Fibroblast of the conjunctiva (primary cell): ENCODE data around the gene IL17A.

Experiments
- DNase-seq: peaks from one replicate; pipeline ENCODE4 v3.0.0-alpha.2; 2010; ENCODE audit warnings: low read depth

Gene IL17A

DNA sequence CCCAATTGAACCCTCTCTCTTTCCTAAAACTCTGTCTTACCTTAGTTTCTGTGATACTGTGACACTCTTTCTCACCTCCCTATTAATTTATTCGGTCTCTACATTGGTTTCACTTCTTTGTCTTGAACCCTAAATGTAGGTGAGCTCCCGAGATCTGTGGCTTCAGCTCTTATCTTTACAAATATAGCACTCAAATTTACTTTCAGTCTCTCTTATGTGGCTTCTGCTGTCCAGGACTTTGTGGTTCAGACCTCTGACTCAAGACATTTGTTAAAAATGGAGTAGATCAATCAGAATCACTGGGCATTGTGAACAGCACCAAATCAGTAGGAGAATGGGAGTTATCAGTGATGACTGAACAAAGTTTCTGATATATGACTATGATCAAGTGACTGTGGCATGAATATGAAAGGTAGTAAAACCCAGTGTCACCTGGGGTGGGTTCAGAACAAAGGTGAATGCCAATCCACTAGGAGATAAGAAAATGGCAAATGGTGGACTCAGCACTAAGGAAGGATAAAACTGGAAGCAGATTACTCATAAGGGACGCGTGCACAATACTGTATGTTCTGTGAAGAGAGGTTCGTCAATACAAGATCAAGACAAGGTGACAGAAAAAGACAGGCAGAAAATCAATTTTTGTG, 30.9 kb downstream of the IL17A start:
- no peak for DNase-seq

DNA sequence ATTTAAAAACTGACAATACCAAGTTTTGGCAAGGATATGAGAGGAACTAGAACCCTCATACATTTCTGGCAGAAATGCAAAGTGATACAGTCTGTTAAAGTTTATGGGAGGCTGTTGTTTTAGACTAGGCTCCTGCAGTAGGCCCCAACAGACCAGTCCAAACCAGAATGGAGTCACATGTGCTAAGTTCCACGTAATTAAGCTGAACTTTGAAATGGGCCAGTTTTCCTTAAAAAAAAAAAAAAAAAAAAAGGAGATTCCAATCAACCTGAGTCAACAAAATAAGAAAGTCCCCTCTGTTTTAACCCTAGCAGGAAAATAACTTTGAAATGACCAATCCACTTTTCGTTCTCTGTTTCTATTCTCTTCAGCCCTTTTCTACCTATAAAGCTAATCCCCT, 31.6 kb downstream of the IL17A start:
- no peak for DNase-seq

DNA sequence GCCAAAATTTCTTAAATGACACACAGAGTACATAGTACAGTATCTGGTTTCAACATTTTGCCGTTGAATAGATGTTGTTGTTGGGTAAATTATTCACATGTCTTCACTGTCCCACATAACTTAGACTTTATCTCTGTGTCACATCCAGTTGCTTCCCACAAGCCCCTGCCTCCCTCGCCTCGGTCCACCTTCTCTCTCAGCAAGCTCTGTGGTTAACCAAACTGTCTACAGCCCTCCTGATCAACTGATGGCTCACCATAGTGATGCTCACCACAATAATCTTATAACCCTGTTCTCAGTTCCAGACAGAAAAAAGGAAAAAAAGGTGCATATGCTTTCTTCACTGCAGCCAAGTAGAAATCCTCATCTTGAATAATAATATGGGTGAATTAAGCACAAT, 35.1 kb downstream of the IL17A start:
- DNase-seq = no peak

DNA sequence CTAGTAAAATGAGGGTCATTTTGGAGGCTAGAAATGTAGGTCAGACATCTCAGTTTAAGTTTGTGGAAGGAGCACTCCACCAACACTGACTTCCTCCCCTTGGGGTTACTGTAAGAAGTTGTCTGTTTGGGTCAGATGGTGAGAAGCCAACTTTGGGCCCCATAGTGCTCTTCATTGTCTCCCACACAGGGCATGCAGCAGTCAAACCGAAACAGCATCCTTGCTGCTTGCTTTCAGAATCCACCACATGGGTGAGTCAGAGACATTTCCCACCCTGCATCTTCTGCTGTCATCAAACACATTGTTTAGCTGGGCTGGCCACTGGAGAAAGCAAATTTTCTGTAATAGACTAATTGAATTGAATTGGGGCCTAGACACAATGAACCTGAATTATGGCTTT, 41.3 kb downstream of the IL17A start:
- DNase-seq = no peak

DNA sequence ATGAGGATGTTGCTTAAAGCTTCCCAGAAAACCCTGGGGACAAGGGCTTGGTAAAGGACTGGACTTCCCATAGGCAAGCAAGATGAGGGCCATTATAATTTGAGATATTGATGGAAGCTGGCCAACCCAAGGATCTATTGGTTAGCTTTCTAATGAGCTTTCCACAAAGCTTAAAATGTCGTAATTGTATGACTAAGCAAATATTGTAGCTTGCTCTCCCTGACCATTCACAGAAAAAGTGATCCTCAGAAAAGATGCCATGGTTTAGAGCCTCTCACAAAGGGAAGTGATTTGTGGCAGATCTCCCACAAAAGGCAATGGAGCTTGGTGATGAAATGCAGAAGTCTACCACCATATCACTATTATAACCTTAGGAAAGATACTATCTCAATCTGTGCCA, 44.5 kb downstream of the IL17A start:
- no peak for DNase-seq

DNA sequence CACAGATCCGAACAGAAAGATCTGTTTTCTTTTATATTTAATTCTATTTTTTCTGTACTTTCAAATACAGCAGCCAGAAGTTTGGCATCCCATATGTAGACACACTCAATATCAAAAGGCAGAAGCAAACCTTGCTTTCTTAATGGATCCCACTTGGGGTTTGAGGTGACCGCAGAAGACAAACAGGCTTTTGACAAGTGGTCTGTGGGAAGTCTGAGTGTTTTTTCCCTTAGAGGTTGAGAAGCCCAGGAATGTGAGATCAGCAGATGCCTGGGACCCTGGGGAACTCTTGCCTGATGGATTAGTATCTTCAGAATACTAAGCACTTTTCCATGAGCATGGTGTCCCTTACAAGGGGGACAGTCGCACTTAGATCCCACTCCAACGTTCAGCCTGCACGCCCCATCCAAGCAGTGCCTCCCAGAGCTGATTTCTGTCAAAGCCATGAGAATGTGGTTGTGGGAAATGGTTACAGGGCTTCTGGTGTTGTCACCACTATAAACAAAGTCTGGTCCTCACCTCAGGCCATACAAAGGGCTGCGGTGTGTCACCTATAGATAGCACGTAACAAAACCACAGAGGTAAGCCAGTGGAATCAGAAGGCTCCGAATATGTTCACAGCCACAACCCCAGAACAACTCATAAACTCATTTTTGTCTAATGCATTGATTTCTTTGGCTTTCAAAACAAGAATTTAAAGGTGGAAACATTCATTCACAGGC, 45.4 kb downstream of the IL17A start:
- DNase-seq = no peak

DNA sequence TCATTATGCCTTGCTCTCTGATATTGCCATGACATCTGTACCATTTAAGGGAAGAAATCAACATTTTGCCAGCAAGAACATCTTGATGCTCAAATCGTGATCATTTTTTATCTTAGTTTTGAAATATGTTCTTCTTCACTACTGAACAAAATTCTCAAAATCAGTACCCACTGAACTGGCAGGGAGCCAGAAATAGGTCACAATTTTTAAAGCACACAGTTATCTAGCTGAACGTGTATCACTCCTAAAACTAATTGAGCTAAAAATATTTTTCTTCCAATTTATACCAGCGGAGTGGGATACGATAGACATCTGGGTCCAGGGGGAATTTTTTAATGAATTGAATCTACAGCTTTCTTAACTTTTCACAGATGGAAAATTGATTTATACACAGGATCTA, 46.8 kb downstream of the IL17A start:
- no peak for DNase-seq

DNA sequence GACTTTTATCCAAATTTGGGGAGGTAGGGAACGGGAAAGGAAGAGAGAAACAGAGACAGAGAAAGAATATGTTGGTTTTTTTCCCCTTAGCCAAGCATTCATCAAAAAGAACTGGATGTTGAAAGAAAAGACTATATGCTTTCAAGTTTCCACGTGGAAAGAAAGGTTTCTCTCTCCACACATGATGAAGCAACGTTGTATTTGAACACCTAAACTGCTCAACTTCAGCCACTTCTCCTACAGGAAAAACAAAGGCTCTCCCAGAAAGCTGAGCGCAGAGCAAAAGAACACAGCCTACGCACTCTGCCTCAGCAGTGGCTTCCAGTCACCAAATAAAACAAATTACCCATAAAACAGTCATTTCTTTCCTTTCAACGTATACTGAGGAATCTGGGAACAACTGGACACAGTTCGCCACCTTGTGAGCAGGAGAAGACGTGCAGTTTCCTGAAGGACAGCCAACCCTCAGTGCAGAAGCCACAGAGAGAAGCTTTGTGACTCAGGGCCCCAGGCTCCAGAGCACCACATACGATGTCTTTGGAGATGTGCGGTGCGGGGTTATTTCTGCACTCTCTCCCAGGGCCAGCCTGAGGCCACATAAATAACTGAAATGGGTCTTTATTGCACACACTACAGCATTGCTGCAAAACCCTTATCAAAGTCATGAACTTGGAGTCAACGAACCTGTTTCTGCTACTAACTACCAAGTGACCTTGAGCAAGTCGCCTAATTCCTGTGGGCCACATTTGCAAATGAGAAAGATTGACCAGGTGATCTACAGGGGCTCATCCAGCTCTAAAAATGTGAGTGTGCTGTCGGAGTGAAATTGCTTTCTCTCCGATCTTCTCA, 48.0 kb downstream of the IL17A start:
- peak; percentile 23 for DNase-seq
